DND-41 (cell line): ENCODE measurements around the gene NBPF26.
"Not testable (repeated sequence)": the region's sequence is repeated elsewhere in the genome, so short reads cannot be mapped to it uniquely, and the experiment has no call there.

Experiments
- ATAC-seq: fragments of 200-7000 bp; cut with Tn5 transposase; 3 replicates; pipeline ENCODE4 v1.9.1; 2021; ENCODE audit warnings: low read depth; ENCODE audit not compliant: insufficient read depth
- DNase-seq: peaks from one replicate; pipeline ENCODE4 v3.0.0-alpha.2; 2020
- H2AFZ ChIP-seq: 2 replicates; pipeline ENCODE4 v1.6.0; 2012; ENCODE audit warnings: low read depth, low read length
- H3K27ac ChIP-seq: 2 replicates; pipeline ENCODE4 v1.5.1; 2012; ENCODE audit warnings: low read length, inconsistent platforms
- H3K27me3 ChIP-seq: fragments of 200-600 bp; sonication (generic); 2 replicates; pipeline ENCODE4 v1.6.0; 2012; ENCODE audit warnings: low read length, mild to moderate bottlenecking, inconsistent platforms; ENCODE audit not compliant: insufficient read depth, poor library complexity
- H3K36me3 ChIP-seq: 2 replicates; pipeline ENCODE4 v1.5.1; 2012; ENCODE audit warnings: low read length, inconsistent platforms; ENCODE audit not compliant: insufficient read depth
- H3K4me1 ChIP-seq: 2 replicates; pipeline ENCODE4 v1.5.1; 2012; ENCODE audit warnings: mild to moderate bottlenecking, low read length; ENCODE audit not compliant: insufficient read depth
- H3K4me2 ChIP-seq: 2 replicates; pipeline ENCODE4 v1.6.0; 2012; ENCODE audit warnings: mild to moderate bottlenecking, moderate library complexity, low read length, inconsistent platforms; ENCODE audit not compliant: insufficient read depth
- H3K4me3 ChIP-seq, 2 experiments: fragments of 200-600 bp in 1 of 2; shearing (Covaris generic) in 1 of 2; 2 replicates each; pipeline ENCODE4 v1.5.1; 2012 to 2016; ENCODE audit warnings: inconsistent platforms in 2 of 2, low read length in 2 of 2, mild to moderate bottlenecking in 2 of 2, low read depth in 1 of 2, moderate library complexity in 1 of 2
- H3K79me2 ChIP-seq: 2 replicates; pipeline ENCODE4 v1.6.0; 2012; ENCODE audit warnings: low read length, inconsistent platforms; ENCODE audit not compliant: insufficient read depth
- H3K9ac ChIP-seq: 2 replicates; pipeline ENCODE4 v1.6.0; 2012; ENCODE audit warnings: low read depth, mild to moderate bottlenecking, inconsistent platforms, low read length, moderate library complexity
- H3K9me3 ChIP-seq: 2 replicates; pipeline ENCODE4 v1.5.1; 2012; ENCODE audit warnings: low read length, moderate library complexity, mild to moderate bottlenecking, inconsistent platforms; ENCODE audit not compliant: insufficient read depth, severe bottlenecking
- H4K20me1 ChIP-seq: 2 replicates; pipeline ENCODE4 v1.6.0; 2012; ENCODE audit warnings: low read length; ENCODE audit not compliant: insufficient read depth

NBPF26 gene

GRCh38 chr1:120881934-120882333 is 158.2 kb downstream of the NBPF26 start:
- H4K20me1 ChIP-seq, H3K79me2 ChIP-seq, H2AFZ ChIP-seq, ATAC-seq, H3K4me2 ChIP-seq, H3K9ac ChIP-seq, H3K4me3 ChIP-seq, H3K9me3 ChIP-seq, DNase-seq, H3K4me1 ChIP-seq, H3K36me3 ChIP-seq, H3K27me3 ChIP-seq, H3K27ac ChIP-seq: not testable (repeated sequence)
